ENCODE results near the gene CDC42EP1. TPM values are rescaled to one million over a fixed set of nuclear protein-coding genes. Genes with fewer than 3 reads are reported as not detected.

CDC42EP1 gene
- total RNA-seq, 1 experiment from 2014 or later = 12.7 TPM

DNA sequence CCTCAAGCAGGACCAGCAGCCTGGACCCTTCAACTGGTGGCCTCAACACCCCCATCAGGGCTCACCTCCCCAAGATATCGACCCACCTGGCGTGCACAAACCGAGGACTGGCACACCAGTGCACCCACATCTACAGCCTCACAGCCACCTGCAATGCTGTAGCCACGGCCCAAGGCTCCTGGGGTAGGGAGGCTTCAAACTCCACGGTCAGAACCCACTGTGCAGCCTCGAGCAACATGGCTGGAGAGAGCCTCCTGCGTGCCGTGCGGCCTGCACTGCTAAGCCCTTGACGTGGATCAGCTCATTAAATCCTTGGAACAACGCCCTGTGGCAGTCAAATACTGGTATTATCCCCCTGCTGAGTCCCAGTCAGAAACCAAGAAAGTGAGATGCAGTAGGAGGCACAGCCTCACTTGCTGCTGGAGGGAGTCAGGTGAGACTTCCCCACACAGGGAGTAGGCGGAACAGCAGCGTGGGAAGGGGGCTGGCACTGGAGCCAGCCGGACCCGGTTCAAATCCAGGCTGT lies 45.7 kb upstream of the CDC42EP1 start:
- DNase-seq (ENCODE audit: low spot score) = no peak
- peaks cover 10% of the 10 kb centered on the region for H3K4me1 Mint-ChIP-seq
- no peak overlapping the region for H3K4me3 Mint-ChIP-seq
- no peak for ATAC-seq
- peaks cover 11% of the 10 kb centered on the region for H3K27me3 Mint-ChIP-seq (ENCODE audit: low read depth)
- CTCF ChIA-PET = interaction anchor here (0.7 to 1.2 kb wide), 2 partner anchors 47 to 92 kb away, joined by 3 to 4 read pairs; no protein-coding TSS in a partner anchor
- TF ChIP-seq, protein P1, sequence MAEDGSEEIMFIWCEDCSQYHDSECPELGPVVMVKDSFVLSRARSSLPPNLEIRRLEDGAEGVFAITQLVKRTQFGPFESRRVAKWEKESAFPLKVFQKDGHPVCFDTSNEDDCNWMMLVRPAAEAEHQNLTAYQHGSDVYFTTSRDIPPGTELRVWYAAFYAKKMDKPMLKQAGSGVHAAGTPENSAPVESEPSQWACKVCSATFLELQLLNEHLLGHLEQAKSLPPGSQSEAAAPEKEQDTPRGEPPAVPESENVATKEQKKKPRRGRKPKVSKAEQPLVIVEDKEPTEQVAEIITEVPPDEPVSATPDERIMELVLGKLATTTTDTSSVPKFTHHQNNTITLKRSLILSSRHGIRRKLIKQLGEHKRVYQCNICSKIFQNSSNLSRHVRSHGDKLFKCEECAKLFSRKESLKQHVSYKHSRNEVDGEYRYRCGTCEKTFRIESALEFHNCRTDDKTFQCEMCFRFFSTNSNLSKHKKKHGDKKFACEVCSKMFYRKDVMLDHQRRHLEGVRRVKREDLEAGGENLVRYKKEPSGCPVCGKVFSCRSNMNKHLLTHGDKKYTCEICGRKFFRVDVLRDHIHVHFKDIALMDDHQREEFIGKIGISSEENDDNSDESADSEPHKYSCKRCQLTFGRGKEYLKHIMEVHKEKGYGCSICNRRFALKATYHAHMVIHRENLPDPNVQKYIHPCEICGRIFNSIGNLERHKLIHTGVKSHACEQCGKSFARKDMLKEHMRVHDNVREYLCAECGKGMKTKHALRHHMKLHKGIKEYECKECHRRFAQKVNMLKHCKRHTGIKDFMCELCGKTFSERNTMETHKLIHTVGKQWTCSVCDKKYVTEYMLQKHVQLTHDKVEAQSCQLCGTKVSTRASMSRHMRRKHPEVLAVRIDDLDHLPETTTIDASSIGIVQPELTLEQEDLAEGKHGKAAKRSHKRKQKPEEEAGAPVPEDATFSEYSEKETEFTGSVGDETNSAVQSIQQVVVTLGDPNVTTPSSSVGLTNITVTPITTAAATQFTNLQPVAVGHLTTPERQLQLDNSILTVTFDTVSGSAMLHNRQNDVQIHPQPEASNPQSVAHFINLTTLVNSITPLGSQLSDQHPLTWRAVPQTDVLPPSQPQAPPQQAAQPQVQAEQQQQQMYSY (CRISPR knock-in tag; IDR thresholded peaks at IDR 0.05) = no peak
- no peak for TF ChIP-seq TEAD4 (CRISPR knock-in tag; IDR thresholded peaks at IDR 0.05)
- no peak for TF ChIP-seq CBFB (CRISPR knock-in tag; IDR thresholded peaks at IDR 0.05; ENCODE audit: low read depth)
- TF ChIP-seq, protein P2, sequence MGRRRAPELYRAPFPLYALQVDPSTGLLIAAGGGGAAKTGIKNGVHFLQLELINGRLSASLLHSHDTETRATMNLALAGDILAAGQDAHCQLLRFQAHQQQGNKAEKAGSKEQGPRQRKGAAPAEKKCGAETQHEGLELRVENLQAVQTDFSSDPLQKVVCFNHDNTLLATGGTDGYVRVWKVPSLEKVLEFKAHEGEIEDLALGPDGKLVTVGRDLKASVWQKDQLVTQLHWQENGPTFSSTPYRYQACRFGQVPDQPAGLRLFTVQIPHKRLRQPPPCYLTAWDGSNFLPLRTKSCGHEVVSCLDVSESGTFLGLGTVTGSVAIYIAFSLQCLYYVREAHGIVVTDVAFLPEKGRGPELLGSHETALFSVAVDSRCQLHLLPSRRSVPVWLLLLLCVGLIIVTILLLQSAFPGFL (CRISPR knock-in tag; IDR thresholded peaks at IDR 0.05; ENCODE audit: borderline replicate concordance) = no peak
- TF ChIP-seq FOXP1 (CRISPR knock-in tag; IDR thresholded peaks at IDR 0.05; ENCODE audit: borderline replicate concordance) = no peak
- TF ChIP-seq ZNF232 (CRISPR knock-in tag; IDR thresholded peaks at IDR 0.05) = no peak
- no peak for TF ChIP-seq NFATC4 (CRISPR knock-in tag; IDR thresholded peaks at IDR 0.05)
- no peak for TF ChIP-seq KAT7 (CRISPR knock-in tag; IDR thresholded peaks at IDR 0.05; ENCODE audit: borderline replicate concordance)
- no peak for TF ChIP-seq ZNF263 (CRISPR knock-in tag; IDR thresholded peaks at IDR 0.05; ENCODE audit: low read depth)
- TF ChIP-seq SP1 (CRISPR knock-in tag; conservative IDR thresholded peaks at IDR 0.05) = no peak
- no peak for TF ChIP-seq FOXJ3 (CRISPR knock-in tag; IDR thresholded peaks at IDR 0.05; ENCODE audit: borderline replicate concordance)
- peaks cover 8% of the 10 kb centered on the region for H3K36me3 Mint-ChIP-seq
- peak overlapping the region; percentile 21 for H3K27ac Mint-ChIP-seq
- POLR2A ChIA-PET = no interaction called here
- peaks cover 11% of the 10 kb centered on the region for H3K9me3 Mint-ChIP-seq

DNA sequence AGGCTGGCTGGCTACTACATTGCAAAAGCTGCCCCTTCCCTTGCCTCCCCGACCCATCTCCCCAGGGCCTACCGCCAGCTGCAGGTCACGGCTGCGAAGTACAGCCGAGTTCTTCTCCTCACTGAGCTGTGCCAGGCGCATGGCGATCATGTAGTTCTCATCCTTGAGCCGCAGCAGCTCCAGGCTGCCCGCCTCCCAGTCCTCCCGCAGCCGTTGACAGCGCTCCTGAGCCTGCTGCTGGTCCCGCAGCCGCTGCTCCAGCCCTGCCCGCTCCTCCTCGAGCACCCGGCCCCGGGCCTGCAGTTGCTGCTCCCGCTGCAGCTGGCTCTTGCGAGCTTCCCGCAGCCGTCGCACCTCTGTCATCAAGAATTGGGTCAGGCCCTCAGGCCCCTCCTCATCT lies 44.4 kb upstream of the CDC42EP1 start:
- H3K4me3 Mint-ChIP-seq = no peak overlapping the region
- ChIA-PET CTCF (interaction anchor here (0.8 to 1.2 kb wide), 4 partner anchors 43 to 128 kb away, joined by 3 to 7 read pairs (median 3); no protein-coding TSS in a partner anchor), POLR2A (interaction anchor here (0.6 kb wide), 1 partner anchor 9 kb away, joined by 3 read pairs; no protein-coding TSS in a partner anchor)
- no peak overlapping the region for H3K27ac Mint-ChIP-seq
- DNase-seq (ENCODE audit: low spot score) (no peak), ATAC-seq (no peak)
- H3K9me3 Mint-ChIP-seq = peaks cover 11% of the 10 kb centered on the region
- peaks cover 23% of the 10 kb centered on the region for H3K27me3 Mint-ChIP-seq (ENCODE audit: low read depth)
- peaks cover 14% of the 10 kb centered on the region for H3K4me1 Mint-ChIP-seq
- H3K36me3 Mint-ChIP-seq = peaks cover 8% of the 10 kb centered on the region
- TF ChIP-seq, protein P3, sequence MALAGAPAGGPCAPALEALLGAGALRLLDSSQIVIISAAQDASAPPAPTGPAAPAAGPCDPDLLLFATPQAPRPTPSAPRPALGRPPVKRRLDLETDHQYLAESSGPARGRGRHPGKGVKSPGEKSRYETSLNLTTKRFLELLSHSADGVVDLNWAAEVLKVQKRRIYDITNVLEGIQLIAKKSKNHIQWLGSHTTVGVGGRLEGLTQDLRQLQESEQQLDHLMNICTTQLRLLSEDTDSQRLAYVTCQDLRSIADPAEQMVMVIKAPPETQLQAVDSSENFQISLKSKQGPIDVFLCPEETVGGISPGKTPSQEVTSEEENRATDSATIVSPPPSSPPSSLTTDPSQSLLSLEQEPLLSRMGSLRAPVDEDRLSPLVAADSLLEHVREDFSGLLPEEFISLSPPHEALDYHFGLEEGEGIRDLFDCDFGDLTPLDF (CRISPR knock-in tag; IDR thresholded peaks at IDR 0.05) = no peak

DNA sequence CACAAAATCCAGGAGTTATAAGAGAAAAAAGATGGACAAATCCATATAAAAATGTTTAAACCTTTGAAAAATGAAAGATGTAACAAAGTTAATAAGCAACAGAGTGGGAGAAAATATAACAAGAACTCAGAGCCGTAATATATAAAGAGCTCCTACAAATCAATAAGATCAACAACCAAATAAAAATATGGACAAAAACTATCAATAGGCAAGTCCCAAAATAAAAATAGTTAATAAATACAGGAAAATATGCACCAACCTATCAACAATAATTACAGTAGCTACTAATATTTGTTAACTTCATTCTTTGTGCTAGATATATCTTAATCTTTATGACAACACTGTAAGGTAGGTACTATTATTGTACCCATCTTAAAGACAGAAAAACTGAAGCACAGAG lies 43.8 kb upstream of the CDC42EP1 start:
- CTCF ChIA-PET = interaction anchor here (1.0 to 1.2 kb wide), 3 partner anchors 44 to 127 kb away, joined by 3 to 7 read pairs (median 3); no protein-coding TSS in a partner anchor
- no peak for DNase-seq (ENCODE audit: low spot score)
- H3K27ac Mint-ChIP-seq = no peak overlapping the region

More for the DNA sequence above, 43.8 kb upstream of the CDC42EP1 start:
- H3K4me3 Mint-ChIP-seq = no peak overlapping the region
- ATAC-seq = no peak
- peaks cover 11% of the 10 kb centered on the region for H3K9me3 Mint-ChIP-seq
- peaks cover 8% of the 10 kb centered on the region for H3K36me3 Mint-ChIP-seq
- H3K27me3 Mint-ChIP-seq (ENCODE audit: low read depth) = peaks cover 29% of the 10 kb centered on the region
- TF ChIP-seq GTF2I (CRISPR knock-in tag; conservative IDR thresholded peaks at IDR 0.05) = 0 out of 2 replicates have a peak, but pooled peaks have one; percentile 64
- TF ChIP-seq, protein P4, sequence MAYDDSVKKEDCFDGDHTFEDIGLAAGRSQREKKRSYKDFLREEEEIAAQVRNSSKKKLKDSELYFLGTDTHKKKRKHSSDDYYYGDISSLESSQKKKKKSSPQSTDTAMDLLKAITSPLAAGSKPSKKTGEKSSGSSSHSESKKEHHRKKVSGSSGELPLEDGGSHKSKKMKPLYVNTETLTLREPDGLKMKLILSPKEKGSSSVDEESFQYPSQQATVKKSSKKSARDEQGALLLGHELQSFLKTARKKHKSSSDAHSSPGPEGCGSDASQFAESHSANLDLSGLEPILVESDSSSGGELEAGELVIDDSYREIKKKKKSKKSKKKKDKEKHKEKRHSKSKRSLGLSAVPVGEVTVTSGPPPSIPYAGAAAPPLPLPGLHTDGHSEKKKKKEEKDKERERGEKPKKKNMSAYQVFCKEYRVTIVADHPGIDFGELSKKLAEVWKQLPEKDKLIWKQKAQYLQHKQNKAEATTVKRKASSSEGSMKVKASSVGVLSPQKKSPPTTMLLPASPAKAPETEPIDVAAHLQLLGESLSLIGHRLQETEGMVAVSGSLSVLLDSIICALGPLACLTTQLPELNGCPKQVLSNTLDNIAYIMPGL (CRISPR knock-in tag; IDR thresholded peaks at IDR 0.05) = no peak
- TF ChIP-seq JUN (CRISPR knock-in tag; IDR thresholded peaks at IDR 0.05) = no peak
- no peak for TF ChIP-seq NFATC4 (CRISPR knock-in tag; IDR thresholded peaks at IDR 0.05)
- POLR2A ChIA-PET = interaction anchor here (0.6 kb wide), 1 partner anchor 9 kb away, joined by 3 read pairs; no protein-coding TSS in a partner anchor
- peaks cover 15% of the 10 kb centered on the region for H3K4me1 Mint-ChIP-seq

Data from WTC11 (cell line).